Keratinocyte (primary cell): Measurements from ENCODE around the gene KLHL2. TPM values are rescaled to one million over a fixed set of nuclear protein-coding genes. Genes with fewer than 3 reads are reported as not detected.

Experiments used
- DNase-seq: peaks from one replicate; pipeline ENCODE4 v3.0.0-alpha.2; 2011; ENCODE audit warnings: low read depth, missing footprints, low spot score
- FAIRE-seq: peaks from 2 replicates; lab custom pipeline; 2011; peaks lifted over from hg19 to GRCh38; lab: Jason Lieb, UNC
- H2AFZ ChIP-seq: 2 replicates; pipeline ENCODE4 v1.6.0; 2012; ENCODE audit warnings: low read length, control low read depth, inconsistent platforms; ENCODE audit not compliant: control insufficient read depth
- H3K27ac ChIP-seq: 2 replicates; pipeline ENCODE4 v1.5.1; 2011; ENCODE audit warnings: low read length; ENCODE audit not compliant: control insufficient read depth, insufficient read depth
- H3K27me3 ChIP-seq: 3 replicates; pipeline ENCODE4 v1.6.0; 2011; ENCODE audit warnings: low read length; ENCODE audit not compliant: control insufficient read depth, insufficient read depth; ENCODE audit errors: extremely low read depth
- H3K36me3 ChIP-seq, 2 experiments: 2 replicates in 1 of 2; 3 replicates in 1 of 2; pipeline ENCODE4 v1.5.1; 2011; ENCODE audit warnings: low read length in 2 of 2, mild to moderate bottlenecking in 1 of 2; ENCODE audit not compliant: control insufficient read depth in 2 of 2, insufficient read depth in 2 of 2; ENCODE audit errors: extremely low read depth in 1 of 2
- H3K4me1 ChIP-seq: 3 replicates; pipeline ENCODE4 v1.5.1; 2011; ENCODE audit warnings: low read length; ENCODE audit not compliant: control insufficient read depth, insufficient read depth; ENCODE audit errors: extremely low read depth
- H3K4me2 ChIP-seq: 3 replicates; pipeline ENCODE4 v1.6.0; 2011; ENCODE audit warnings: low read depth, low read length; ENCODE audit not compliant: control insufficient read depth, insufficient read depth; ENCODE audit errors: extremely low read depth
- H3K4me3 ChIP-seq, 3 experiments: fragments of 200-600 bp in 1 of 3; sonication (generic) in 1 of 3; 2 replicates in 2 of 3; 3 replicates in 1 of 3; pipeline ENCODE4 v1.5.1; 2011 to 2016; ENCODE audit warnings: low read length in 3 of 3, mild to moderate bottlenecking in 3 of 3, control low read depth in 2 of 3, inconsistent platforms in 1 of 3, low read depth in 1 of 3, mixed read lengths in 1 of 3, mixed run types in 1 of 3, moderate library complexity in 1 of 3; ENCODE audit not compliant: control insufficient read depth in 2 of 3, insufficient read depth in 2 of 3; ENCODE audit errors: extremely low read depth in 1 of 3
- H3K79me2 ChIP-seq: 2 replicates; pipeline ENCODE4 v1.6.0; 2012; ENCODE audit warnings: low read length; ENCODE audit not compliant: control insufficient read depth, insufficient read depth
- H3K9ac ChIP-seq: 3 replicates; pipeline ENCODE4 v1.6.0; 2011; ENCODE audit warnings: low read length; ENCODE audit not compliant: control insufficient read depth, insufficient read depth; ENCODE audit errors: extremely low read depth
- H3K9me1 ChIP-seq: 3 replicates; pipeline ENCODE4 v1.6.0; 2011; ENCODE audit warnings: low read length; ENCODE audit not compliant: control insufficient read depth, insufficient read depth; ENCODE audit errors: extremely low read depth
- H3K9me3 ChIP-seq: 2 replicates; pipeline ENCODE4 v1.5.1; 2012; ENCODE audit warnings: low read depth, low read length; ENCODE audit not compliant: control insufficient read depth
- H4K20me1 ChIP-seq: 3 replicates; pipeline ENCODE4 v1.6.0; 2011; ENCODE audit warnings: low read length; ENCODE audit not compliant: control insufficient read depth, insufficient read depth; ENCODE audit errors: extremely low read depth
- EZH2 ChIP-seq: IDR thresholded peaks from one replicate; pipeline ENCODE4 v1.6.1; 2012; ENCODE audit warnings: inconsistent platforms, mild to moderate bottlenecking, low read length, moderate library complexity
- dilution Hi-C: fragments of 300-500 bp; cut with MboI; formaldehyde crosslinking; loops from one replicate; pipeline ENCODE4 v1.7.0; 2020; ENCODE audit warnings: low sequenced_read_pairs; ENCODE audit not compliant: extremely low pct_ligation_motif_present
- polyA plus RNA-seq, 5 experiments: library from polyadenylated mRNA; depleted of rRNA in 3 of 5; stranded (reverse) in 3 of 5; stranded (forward) in 1 of 5; unstranded in 1 of 5; fragments of >200 nt; gene quantifications; 1 replicate in 1 of 5; 2 replicates in 3 of 5; 3 replicates in 1 of 5; pipeline versions ENCODE4 v1.2.1 to v1.2.3, GENCODE V29; 2011 to 2012; ENCODE audit warnings: missing spikeins in 2 of 5, low read depth in 1 of 5, low replicate concordance in 1 of 5
- TF ChIP-seq, protein P1 (sequence below), 3 experiments: IDR thresholded peaks in 1 of 3; conservative IDR thresholded peaks in 1 of 3; optimal IDR thresholded peaks in 1 of 3; 2 replicates in 2 of 3; 3 replicates in 1 of 3; pipeline versions ENCODE3 to v1.5.1; 2011; ENCODE audit warnings: low read length in 3 of 3, mild to moderate bottlenecking in 3 of 3, moderate library complexity in 2 of 3, control low read depth in 1 of 3, inconsistent platforms in 1 of 3; ENCODE audit not compliant: insufficient read depth in 2 of 3; ENCODE audit errors: extremely low read depth in 1 of 3

KLHL2 gene
- polyA plus RNA-seq, 1 donor (not counting 4 experiments of a cell fraction or from before 2014, with no cell fraction given) = 18.5 TPM

DNA sequence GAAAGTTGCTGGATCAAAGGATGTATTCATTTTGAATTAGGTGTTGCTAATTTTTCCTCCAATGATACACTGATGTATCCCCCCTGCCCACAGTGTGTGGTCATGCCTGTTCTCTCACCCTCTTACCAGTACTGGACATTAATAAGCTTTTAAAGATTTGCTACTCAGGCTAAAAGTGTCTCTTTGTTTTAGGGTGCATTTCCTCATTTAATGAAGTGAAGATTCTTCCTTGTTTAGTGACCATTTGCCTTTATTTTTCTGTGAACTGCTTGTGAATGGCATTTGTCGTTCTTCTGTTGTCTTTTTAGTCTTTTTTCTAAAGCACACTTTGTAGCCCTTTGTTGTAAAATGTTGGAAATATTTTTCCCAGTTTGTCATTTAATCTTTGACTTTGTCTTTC lies 125.1 kb downstream of the KLHL2 start:
- Histone ChIP-seq H4K20me1 (peaks cover 56% of the 10 kb centered on the region), H2AFZ (no peak overlapping the region), H3K9me3 (no peaks in the 10 kb centered on the region), H3K9me1 (no peaks in the 10 kb centered on the region), H3K4me2 (peak overlapping the region; percentile 77), H3K79me2 (peaks cover 97% of the 10 kb centered on the region), H3K4me3 (peak overlapping the region in 2 of 3 experiments; percentile 3 to 83), H3K27ac (no peak overlapping the region), H3K9ac (no peak overlapping the region), H3K27me3 (no peaks in the 10 kb centered on the region), H3K4me1 (peaks cover 22% of the 10 kb centered on the region), H3K36me3 (peaks cover 18 to 25% of the 10 kb centered on the region in 2 experiments)
- TF ChIP-seq EZH2 = no peak
- TF ChIP-seq, protein P1, sequence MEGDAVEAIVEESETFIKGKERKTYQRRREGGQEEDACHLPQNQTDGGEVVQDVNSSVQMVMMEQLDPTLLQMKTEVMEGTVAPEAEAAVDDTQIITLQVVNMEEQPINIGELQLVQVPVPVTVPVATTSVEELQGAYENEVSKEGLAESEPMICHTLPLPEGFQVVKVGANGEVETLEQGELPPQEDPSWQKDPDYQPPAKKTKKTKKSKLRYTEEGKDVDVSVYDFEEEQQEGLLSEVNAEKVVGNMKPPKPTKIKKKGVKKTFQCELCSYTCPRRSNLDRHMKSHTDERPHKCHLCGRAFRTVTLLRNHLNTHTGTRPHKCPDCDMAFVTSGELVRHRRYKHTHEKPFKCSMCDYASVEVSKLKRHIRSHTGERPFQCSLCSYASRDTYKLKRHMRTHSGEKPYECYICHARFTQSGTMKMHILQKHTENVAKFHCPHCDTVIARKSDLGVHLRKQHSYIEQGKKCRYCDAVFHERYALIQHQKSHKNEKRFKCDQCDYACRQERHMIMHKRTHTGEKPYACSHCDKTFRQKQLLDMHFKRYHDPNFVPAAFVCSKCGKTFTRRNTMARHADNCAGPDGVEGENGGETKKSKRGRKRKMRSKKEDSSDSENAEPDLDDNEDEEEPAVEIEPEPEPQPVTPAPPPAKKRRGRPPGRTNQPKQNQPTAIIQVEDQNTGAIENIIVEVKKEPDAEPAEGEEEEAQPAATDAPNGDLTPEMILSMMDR (optimal IDR thresholded peaks at IDR 0.05 in 1 of 3, IDR thresholded peaks at IDR 0.05 in 1 of 3, conservative IDR thresholded peaks at IDR 0.05 in 1 of 3; ENCODE audit: extremely low read depth in 1 of 3, insufficient read depth in 2 of 3, low read length in 3 of 3) = no peak
- dilution Hi-C loops = loop anchor here (25.0 kb wide), 1 partner anchor 130 kb away; no protein-coding TSS in a partner anchor
- FAIRE-seq = no peak
- no peak for DNase-seq

DNA sequence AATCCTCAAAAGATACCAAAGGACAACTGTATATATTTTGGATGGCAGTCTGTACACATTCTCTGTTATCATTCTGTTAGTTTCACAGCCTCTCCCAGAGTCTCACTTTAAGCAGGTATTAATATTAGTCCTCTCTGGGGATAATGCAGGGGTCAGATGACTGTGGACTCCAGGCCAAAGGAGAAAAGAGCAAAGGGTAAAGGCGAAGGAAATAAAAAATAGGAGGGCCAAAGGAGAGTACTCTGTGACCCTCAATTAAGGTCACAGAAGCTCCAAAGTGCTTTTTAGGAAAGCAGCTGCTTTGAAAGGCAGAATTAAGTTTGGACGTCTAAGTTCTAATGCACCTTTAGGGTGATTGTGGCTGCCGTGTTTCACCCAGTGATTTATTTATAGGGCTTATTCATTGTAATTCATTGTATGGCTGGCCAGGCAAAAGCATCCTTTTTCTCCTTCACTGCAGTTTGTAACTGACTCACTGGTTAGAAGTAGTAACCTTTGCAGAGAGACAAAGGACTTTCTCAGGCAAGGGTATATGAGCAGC lies 127.9 kb downstream of the KLHL2 start:
- Histone ChIP-seq H3K79me2 (peaks cover 72% of the 10 kb centered on the region), H3K27ac (no peak overlapping the region), H3K4me3 (no peak overlapping the region), H3K9me3 (no peaks in the 10 kb centered on the region), H3K27me3 (no peaks in the 10 kb centered on the region), H4K20me1 (peaks cover 53% of the 10 kb centered on the region), H3K9me1 (no peaks in the 10 kb centered on the region), H3K4me2 (no peak overlapping the region), H3K4me1 (peaks cover 19% of the 10 kb centered on the region), H3K9ac (no peak overlapping the region), H3K36me3 (peaks cover 23 to 31% of the 10 kb centered on the region in 2 experiments), H2AFZ (no peak overlapping the region)
- FAIRE-seq = peak; percentile 48
- dilution Hi-C loops = loop anchor here (25.0 kb wide), 1 partner anchor 127 kb away; no protein-coding TSS in a partner anchor
- no peak for TF ChIP-seq EZH2
- no peak for DNase-seq
